Stimulated activated CD4-positive, alpha-beta T cell treated with anti-CD3 and anti-CD28 coated beads, Interleukin-2, amount 100 ng/mL, for 24 hours (primary cell): ENCODE measurements around the gene PDAP1.
"Not testable (repeated sequence)": the region's sequence is repeated elsewhere in the genome, so short reads cannot be mapped to it uniquely, and the experiment has no call there.

ENCODE experiments used
- DNase-seq, 2 donors: peaks; one replicate each; pipeline ENCODE4 v3.0.0-alpha.2; 2020

Gene PDAP1, protein sequence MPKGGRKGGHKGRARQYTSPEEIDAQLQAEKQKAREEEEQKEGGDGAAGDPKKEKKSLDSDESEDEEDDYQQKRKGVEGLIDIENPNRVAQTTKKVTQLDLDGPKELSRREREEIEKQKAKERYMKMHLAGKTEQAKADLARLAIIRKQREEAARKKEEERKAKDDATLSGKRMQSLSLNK

DNA sequence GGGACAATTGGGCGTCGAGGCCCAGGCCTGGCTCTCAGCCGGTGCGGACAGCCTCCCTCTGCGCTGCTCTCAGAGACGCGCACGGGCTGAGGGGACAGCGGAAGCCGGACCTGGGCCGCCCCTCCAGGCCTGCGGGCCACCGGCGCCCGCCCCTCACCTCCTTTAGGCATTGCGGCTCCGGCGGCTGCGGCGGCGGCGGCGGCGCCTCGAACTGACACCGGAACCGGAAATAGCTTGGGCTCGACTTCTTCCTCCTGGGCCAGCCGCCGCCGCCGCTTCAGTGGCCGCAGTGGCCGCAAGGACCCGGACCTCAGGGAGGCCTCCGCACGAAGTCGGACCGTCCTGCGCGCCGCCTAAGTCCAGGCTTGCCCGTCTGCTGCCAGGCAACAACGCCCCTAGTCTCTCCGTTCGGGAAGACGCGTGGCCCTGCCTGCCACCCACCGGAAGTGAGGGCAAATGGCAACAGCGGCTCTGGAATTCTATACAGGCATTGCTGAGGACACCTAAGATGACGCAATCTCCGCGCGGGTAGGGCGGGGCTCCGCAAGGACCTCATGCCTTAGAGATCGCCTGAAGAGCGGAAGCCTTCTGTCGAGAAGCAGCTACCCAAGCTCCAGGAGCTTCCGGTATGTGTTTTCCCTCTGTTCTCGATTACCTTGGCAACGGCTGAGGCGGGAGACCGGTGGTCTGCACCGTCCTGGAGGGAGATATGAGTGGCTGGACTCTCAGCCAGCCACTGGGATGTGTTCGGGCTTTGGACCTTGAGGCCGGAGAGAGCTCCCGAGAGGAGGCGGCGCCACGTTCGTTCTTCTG is at the start of gene PDAP1, which contains the start of gene BUD31:
Gene PDAP1, minus strand, starts transcription at position 219 of the 813 bp plus-strand sequence. Its CDS starts 49 bp downstream, at position 170.
Gene BUD31, plus strand, starts transcription at position 591 of the 813 bp plus-strand sequence. CDS start 2,124 bp downstream, outside the sequence.
- peak; percentile 88 to 93 for DNase-seq

DNA sequence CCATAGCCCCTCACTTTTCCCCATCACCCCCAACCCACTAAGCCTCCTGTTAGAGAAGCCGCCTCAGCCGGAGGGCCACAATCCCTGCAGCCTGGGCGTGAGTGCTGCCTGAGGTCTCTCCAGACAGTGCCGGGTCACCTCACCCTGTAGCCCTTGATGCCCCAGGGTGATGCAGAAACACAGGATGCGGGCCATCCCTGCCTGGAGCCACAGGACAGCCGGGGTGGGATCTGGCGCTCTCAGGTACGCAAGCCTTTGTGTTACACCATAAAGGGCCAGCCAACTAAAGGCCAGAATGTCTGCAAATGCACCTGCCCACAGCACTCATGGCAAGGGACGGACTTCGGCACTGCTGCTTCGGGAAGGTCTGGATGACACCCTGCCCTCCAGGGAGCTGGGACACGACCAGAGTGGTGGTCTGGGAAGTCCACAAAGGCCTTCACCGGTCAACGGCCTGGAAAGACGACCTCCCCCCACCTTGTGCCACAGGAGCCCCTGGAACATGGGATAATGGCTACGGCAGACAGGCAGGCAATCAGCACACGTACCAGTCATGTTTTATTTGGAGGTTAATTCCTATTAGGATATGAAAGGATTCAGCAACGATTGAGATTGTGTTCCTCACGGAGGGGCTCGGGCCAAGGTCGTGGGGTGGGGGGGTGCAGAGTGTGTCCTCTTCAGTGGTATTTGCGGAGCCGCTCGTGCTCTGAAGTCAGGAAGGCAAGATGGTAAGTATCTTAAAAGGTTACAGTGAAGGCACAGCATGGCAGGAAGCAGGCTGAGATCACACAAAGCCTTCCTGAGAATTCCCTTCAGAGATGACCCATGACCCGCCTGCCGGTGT is 49.5 kb upstream of the PDAP1 start:
- no peak for DNase-seq

DNA sequence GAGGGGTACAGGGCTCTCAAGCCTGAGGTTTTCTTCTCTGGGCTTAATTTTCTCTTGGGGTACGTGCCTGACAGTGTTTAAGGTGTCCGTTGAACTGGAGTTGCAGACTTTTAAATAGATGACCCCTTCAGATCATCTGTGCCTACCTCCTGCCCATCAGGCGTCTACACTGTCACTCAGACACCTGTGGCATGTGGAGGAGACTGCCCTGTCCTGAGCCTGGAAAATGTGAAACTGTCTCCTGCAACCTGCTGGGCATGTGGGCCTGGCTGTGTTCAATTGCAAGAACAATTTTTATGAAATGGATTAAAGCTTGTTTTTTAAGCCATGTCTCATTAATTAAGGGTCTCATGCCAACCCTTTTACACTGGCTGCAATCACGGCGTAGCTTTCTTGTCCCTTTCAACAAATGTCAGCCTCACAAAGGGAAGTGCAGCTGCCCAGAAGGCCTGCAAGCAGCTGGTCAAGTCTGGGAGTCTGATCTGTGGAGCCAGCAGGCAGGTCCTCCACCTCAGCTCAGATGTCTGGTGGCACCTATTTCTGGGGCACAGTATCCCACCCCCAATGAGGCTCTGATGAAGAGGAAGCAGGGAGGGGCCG is 48.8 kb upstream of the PDAP1 start:
- DNase-seq, result no peak

DNA sequence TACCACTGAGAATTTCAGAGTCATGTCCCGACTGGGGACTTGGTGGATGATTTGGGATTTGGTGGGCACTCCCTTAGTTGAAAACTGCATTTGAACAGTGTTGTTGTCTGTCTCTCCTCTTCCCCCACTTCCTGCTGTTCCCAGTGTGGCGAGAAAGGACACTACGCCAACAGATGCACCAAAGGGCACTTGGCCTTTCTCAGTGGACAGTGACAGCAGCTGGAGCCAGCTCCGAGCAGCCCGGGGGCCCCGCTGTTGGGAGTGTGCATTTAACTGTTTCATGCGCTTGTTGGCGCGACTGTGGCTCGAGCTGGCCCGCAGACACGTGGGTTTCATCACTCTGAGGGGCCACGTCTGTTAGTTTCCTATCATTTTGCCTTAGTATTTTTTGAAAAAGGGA is 47.9 kb upstream of the PDAP1 start:
- no peak for DNase-seq

DNA sequence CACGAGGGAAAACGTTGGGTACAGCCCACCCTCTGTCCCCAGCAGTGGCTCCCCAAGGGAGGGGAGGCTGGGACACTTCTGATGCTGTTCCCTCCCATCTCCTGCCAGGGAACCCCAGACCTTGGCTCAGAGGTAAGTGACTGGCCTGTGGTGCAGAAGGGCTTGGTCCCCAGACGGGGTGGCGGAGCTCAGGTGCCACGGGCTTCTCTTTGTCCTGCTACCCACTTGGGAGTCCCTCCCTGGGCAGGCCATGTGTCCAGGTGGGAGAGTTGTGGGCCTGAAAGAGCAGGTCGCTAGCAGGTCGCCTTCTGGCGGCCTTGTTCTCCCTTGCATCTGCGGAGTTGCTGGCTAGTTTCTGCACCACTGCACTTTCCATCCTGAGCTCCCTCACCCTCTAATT is 47.5 kb upstream of the PDAP1 start:
- no peak for DNase-seq

DNA sequence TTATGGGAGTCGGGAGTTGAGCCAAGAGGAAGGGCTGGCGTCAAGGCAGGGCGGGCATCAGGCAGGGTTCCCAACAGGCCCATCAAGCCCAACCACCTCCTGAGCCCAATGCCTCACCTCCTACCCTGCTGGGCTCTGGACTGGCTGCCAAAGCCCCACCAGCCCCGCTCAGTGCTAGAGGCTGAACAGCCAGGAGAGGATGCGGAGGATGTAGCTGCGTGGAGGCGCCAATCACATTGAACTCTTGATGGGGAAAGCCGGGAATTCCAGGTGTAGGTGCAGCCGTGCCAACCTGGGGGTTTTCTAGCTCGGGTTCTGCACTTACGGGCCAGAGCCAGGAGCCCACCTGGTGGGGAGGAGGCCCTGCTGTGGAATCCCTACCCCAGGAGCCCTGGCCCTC is 44.7 kb upstream of the PDAP1 start:
- no peak for DNase-seq

DNA sequence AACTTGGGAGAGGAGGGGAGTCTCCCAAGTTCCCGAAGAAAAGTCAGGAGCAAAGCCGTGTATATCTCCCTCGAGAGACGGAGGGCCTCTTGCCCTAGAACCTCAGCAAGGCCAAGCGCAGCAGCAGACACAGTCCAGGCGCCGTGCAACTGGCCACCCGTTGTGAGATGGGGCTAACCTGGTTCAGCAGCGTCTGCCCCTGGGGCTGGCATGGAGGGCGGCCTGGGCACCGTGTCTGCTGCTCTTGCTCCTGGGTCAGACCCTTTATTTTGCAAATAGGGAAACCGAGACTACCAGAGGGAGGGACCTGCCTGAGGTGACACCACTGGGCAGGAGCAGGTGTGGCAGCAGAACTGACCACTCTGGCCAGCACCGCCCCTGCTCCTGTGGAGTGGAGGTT is 44.1 kb upstream of the PDAP1 start:
- no peak for DNase-seq

DNA sequence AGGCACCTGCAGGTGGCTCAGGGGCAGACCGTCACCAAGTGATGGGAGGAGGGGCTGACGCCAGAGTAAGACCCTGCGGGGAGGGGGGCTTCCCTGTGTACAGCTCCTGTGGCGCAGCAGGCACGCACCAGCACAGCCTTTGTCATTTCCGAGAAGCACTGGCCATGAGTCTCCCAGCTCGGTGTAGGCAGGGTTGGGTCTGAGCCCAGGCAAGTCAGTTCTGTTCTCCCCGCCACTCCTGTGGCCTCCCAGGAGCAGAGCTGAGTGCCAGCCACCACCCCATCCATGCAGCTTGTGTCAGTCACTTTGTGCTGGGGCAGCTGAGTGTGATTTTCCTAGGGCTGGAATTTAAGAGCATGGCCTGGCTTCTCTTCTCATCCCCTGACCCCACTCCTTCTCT is 43.5 kb upstream of the PDAP1 start:
- no peak for DNase-seq

DNA sequence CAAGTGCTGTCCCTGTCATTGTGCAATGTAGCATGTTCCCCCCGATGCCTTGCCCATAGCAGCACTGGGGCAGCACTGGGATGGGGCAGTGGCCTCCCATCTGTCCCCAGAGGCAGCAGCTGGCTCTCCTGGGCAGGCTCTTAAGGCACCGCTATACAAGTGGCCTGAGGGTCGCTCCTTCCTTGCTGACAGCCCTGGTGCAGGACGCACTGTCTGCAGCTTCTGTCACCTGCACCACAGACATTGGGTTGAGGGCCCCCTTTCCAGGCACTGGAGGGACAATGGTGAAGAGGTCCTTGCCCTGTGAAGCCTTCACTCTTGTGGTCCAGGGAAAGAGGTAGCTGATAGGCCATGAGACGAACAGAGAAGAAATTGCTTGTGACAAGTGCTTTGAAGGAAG is 40.9 kb upstream of the PDAP1 start:
- no peak for DNase-seq

DNA sequence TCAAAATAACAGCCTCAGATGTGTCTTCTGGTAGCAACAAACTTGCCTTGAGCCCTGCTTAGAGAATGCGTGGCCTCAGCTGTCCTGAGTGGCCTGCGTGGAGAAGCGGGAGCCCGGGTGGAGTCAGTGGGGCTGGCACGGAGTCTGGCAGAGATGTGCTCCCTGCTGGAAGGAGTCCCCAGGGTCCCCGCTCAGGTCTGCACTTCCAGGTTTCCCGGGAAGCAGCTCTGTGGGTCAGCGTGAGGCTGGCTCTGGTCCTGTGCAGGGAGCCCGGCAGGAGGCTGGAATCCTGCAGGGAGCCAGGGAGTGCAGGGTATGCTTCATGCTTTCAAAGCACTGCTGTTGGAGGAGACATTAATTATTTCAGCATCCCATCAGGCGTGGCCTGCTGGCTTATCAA is 40.5 kb upstream of the PDAP1 start:
- DNase-seq, result no peak

DNA sequence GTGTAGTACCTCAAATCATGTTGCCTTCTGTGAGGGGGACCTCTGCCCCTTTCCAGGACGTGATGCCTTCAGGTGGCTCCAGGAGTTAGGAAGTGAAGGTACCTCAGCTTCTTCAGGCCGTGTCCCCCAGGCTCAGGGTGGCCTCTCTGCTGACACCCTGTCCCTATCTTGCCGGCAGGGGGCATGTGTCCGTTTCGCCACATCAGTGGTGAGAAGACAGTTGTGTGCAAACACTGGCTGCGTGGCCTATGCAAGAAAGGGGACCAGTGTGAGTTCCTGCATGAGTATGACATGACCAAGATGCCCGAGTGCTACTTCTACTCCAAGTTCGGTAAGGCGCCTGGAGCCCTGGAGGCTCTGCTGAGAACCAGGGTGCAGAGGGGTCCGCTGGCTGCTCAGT is 39.5 kb upstream of the PDAP1 start:
- DNase-seq, result no peak

DNA sequence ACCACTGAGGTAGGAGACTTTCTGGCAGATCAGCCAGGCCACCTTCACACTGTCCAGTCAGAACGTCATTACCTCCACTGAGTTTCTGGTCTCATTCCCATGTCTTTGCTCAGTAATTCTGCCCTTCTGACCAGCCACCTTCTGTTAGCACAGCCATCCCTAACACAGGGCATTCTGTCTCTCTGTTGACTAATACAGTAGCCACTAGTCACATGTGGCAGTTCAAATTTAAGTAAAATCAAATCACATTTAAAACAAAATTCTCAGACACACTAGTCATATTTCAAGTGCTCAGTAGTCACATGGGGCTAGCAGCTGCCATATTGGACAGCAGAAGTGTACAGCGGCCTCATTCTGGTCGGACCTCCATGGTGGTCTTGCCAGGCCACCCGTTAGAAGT is 37.7 kb upstream of the PDAP1 start:
- no peak for DNase-seq

DNA sequence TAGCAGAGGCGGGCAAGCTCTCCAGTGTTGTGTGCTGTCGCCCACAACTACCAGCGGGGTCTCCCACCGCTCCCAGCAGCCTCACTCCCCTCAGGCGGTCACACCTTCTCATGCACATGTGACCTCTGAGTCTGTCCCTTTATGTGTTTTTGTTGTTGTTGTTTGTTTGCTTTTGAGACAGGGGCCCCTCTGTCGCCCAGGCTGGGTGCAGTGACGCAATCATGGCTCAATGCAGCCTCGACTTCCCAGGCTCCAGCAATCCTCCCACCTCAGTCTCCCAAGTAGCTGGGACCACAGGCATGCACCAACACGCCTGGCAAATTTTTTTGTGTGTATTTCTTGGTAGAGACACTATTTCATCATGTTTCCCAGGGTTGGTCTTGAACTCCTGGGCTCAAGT is 31.8 kb upstream of the PDAP1 start:
- no peak for DNase-seq

DNA sequence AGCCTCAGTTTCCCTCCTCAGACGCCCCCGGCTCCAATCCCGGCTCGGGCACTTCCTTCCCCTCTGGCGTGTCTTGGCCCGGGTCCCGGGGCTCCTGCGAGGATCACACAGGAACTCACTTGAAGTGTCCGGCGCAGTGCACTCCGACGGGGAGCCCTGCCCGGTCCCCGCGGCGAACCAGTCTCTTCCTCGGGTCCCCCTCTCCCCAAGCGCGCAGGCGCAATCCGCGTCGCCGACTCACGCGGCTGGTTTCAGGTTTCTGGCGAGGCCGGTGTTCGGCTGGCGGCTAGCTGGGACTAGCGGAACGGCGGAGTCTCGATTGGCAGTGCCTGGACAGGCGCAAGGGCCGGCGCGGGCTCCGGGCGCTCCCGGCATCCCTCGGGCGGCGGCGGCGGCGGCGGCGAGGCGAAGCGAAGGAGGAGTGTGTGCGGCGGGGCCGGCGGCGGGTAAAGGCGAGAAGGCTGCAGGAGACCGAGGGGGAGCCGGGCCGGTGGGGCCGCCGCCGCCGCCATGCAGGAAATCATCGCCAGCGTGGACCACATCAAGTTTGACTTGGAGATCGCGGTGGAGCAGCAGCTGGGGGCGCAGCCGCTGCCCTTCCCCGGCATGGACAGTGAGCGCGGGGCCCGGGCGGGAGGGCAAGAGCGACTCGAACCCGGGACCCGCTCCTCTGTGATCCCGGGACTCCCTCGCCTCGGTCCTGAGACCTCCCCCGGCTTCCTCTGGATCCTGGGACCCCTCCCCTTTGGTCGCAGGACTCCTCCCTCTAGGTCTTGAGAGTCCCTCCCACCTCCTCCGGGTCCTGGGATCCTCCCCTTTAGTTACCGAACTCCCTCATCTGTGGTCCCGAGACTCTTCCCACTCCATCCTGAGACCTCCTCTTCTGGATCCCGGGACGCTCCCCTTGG is 30.4 kb upstream of the PDAP1 start, which contains the start of the genes CPSF4 and PTCD1:
Gene CPSF4, plus strand, starts transcription at position 371 of the 908 bp plus-strand sequence. Its CDS starts 140 bp downstream, at position 511.
Gene PTCD1, minus strand, starts transcription at position 226 of the 908 bp plus-strand sequence. CDS start 3,556 bp downstream, outside the sequence.
- peak; percentile 93 for DNase-seq

DNA sequence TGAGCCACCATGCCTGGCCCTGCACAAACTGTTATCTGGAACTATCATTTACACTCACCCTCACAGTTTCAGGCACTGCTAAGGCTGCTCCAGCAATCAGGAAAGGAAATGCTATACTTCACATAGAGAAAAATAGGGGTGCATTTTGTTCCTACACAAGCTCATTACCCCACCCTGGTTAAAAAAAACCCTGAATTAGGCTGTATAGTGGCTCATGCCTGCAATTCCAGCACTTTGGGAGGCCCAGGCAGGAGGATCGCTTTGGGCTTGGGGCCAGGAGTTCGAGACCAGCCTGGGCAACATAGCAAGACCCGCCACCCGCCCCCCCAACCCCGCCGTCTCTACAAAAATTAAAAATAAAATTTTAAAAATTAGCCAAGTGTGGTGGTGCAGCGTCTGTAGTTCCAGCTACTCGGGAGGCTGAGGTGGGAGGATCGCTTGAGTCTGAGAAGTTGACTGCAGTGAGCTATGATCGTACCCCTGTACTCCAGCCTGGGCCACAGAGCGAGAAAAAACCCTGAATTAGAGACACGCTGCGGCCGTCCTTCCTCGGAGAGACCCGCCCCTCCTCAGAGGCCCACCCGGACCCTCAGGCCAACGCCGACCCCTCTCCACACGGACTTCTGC is 29.7 kb upstream of the PDAP1 start:
- DNase-seq, result no peak

DNA sequence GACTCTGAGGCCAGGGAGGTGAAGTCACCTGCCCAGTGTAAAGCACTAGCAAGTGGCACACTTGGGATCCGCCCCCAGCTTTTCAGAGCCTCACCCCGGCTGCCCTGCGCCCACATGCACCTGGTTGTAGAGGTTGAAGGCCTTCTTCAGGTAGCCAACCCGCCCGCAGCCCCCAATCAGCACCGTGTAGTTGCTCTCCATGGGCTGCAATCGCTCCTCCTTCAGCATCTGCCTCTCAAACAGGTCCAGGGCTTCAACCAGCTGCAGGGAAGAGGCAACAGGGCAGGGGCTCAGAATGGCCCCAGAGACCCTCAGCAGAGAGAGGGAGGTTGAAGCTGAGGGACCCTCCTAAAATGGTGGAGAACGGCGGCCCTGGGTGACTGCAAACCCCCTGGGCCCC is 24.8 kb upstream of the PDAP1 start:
- no peak for DNase-seq

DNA sequence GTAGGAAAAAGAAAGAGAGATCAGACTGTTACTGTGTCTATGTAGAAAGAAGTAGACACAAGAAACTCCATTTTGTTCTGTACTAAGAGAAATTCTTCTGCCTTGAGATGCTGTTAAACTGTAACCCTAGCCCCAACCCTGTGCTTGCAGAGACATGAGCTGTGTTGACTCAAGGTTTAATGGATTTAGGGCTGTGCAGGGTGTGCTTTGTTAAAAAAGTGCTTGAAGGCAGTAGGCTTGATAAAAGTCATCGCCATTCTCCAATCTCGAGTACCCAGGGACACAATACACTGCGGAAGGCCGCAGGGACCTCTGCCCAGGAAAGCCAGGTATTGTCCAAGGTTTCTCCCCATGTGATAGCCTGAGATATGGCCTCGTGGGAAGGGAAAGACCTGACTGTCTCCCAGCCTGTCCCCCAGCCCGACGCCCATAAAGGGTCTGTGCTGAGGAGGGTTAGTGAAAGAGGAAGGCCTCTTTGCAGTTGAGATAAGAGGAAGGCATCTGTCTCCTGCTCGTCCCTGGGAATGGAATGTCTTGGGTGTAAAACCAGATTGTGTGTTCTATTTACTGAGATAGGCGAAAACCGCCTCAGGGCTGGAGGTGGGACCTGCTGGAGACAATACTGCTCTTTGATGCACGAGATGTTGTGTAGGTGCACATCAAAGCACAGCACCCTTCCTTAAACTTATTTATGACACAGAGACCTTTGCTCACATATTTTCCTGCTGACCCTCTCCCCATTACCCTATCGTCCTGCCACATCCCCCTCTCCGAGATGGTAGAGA is 23.6 kb upstream of the PDAP1 start:
- not testable (repeated sequence) for DNase-seq

DNA sequence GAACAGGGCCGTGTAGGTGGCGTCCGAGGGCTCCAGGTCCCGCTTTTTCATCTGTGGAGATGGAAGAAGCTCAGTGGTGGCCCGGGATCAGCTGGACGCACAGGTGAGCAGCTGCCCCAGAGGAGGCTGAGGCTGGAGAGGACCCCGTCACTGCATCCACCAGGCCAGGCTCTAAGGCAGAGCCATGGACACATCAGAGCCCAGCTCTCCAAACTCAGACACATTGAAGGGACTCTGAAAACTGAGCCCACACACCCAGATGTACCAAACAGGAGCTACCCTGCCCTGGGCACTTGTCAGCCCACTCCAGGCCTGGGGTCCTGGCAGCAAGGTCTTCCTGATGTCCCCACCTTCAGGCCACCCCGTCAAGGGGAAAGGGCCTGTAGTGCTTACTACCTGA is 21.4 kb upstream of the PDAP1 start:
- no peak for DNase-seq

DNA sequence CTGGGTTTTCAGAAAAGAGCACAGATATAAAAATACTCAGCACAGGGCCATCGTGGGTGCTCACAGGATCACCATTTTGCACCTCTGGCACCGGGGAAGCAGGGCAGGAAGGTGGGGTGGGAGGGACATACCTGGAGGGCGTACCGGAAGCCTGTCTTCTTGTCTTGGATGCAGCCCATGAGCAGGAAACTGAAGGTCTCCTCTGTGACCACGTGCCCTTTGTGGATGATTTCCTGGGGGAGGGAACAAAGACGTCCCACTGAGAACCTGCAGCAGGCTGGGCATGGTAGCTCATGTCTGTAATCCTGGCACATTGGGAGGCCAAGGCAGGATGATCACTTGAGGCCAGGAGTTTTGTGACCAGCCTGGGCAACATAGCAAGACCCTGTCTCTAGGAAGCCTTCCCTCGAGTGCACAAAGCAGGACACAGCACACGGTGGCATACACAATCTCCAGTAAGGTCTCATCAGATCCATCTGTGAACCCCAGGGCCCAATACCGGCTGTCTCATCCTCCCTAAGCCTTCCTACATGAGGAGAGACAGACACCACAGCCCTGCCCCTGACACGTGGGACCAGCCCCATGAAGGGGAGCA is 20.7 kb upstream of the PDAP1 start:
- no peak for DNase-seq
